Measurements from ENCODE around the gene PLA2G15. TPM values are rescaled to one million over a fixed set of nuclear protein-coding genes. Genes with fewer than 3 reads are reported as not detected.

The PLA2G15 gene
- polyA plus RNA-seq, 1 experiment, result 15.7 TPM

DNA sequence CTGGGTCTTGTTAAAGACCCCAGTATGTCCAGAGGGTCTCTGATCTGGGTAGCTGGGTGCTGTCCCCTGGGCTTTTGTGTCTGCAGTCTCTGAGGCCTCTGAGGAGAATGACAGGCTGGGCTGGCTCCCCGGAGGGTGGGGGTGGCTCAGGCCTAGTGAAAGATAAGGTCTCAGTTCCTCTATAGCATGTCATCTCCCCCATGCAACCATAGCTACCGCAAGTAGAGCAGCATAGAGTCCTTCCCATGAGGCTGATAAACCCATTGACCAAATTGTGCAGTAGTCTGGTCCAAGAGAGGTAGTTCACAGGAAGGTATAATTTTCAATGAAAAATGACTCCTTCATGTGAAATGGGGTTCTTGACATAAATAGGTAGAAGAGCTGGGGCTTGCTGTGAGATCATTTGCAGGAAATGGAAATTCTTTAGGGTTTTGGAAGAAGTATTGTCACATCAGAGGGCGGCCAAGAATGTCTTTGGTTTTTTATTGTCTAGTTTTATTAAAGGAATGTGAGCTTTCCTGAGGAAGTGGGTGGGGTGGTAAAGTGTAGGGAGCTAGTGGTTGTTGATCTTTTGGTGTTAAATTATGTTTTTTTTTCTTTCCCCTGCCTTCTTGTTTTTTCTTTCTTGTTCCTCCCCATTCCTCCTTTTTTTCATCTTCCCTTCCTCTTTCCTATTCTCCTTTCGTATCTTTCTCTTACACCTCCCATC lies 44.6 kb downstream of the PLA2G15 start:
- Histone ChIP-seq H3K4me3 (ENCODE audit: low read depth, low read length) (no peak overlapping the region), H3K9me3 (ENCODE audit: control insufficient read depth, insufficient read depth, low read length) (no peaks in the 10 kb centered on the region), H3K27me3 (ENCODE audit: control insufficient read depth, insufficient read depth, low read length) (no peaks in the 10 kb centered on the region), H3K27ac (ENCODE audit: low read depth, low read length) (no peak overlapping the region)
- no peak for DNase-seq (ENCODE audit: low read depth, low spot score)
- TF ChIP-seq CTCF (IDR thresholded peaks at IDR 0.05; ENCODE audit: low read depth, low read length), result no peak
- ChIA-PET CTCF (interaction anchor here (0.8 to 2.4 kb wide), 4 partner anchors 26 to 39 kb away, joined by 3 to 8 read pairs (median 4); partner anchors contain the start of gene SLC7A6), POLR2A (no interaction called here)

DNA sequence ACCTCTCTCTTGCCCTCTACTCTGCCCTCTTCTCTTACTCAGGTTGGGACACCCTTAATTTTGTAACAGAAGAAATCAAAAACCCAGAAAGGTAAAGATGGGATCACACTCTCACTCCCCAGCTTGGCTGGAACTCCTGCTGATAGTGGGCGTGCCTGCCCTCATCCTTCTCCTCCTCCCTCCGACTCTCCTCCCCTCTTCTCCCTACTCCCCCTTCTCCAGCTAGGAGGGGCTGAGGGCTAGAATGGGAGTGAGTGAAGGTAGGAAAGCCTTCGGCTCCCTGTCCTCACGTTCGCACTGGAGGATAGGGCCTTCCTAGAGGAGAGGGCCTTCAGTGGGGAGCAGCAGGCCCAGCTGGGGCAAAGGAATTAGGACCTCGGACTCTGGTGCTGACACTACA lies 45.3 kb downstream of the PLA2G15 start:
- H3K9me3 ChIP-seq (ENCODE audit: control insufficient read depth, insufficient read depth, low read length), result no peaks in the 10 kb centered on the region
- ChIA-PET CTCF (interaction anchor here (0.8 to 2.4 kb wide), 3 partner anchors 26 to 38 kb away, joined by 3 to 8 read pairs (median 4); partner anchors contain the start of gene SLC7A6), POLR2A (no interaction called here)
- no peak for DNase-seq (ENCODE audit: low read depth, low spot score)
- no peak overlapping the region for H3K27ac ChIP-seq (ENCODE audit: low read depth, low read length)
- H3K4me3 ChIP-seq (ENCODE audit: low read depth, low read length), result no peak overlapping the region
- no peak for TF ChIP-seq CTCF (IDR thresholded peaks at IDR 0.05; ENCODE audit: low read depth, low read length)
- H3K27me3 ChIP-seq (ENCODE audit: control insufficient read depth, insufficient read depth, low read length), result no peaks in the 10 kb centered on the region

- no peak for TF ChIP-seq CTCF (IDR thresholded peaks at IDR 0.05; ENCODE audit: low read depth, low read length)
- POLR2A ChIA-PET, result interaction anchor here (0.9 kb wide), 1 partner anchor 20 kb away, joined by 3 read pairs; the partner anchor contains the start of genes PRMT7 and SLC7A6OS
- H3K9me3 ChIP-seq (ENCODE audit: control insufficient read depth, insufficient read depth, low read length), result no peaks in the 10 kb centered on the region
- DNase-seq (ENCODE audit: low read depth, low spot score), result no peak
- no peak overlapping the region for H3K4me3 ChIP-seq (ENCODE audit: low read depth, low read length)
- CTCF ChIA-PET, result interaction anchor here (1.0 to 2.4 kb wide), 2 partner anchors 29 to 38 kb away, joined by 3 to 8 read pairs; no protein-coding TSS in a partner anchor
- H3K27ac ChIP-seq (ENCODE audit: low read depth, low read length), result no peak overlapping the region
- H3K27me3 ChIP-seq (ENCODE audit: control insufficient read depth, insufficient read depth, low read length), result no peaks in the 10 kb centered on the region
Observed at GRCh38 chr16:68291227-68291626, 46.1 kb downstream of the PLA2G15 start.

DNA sequence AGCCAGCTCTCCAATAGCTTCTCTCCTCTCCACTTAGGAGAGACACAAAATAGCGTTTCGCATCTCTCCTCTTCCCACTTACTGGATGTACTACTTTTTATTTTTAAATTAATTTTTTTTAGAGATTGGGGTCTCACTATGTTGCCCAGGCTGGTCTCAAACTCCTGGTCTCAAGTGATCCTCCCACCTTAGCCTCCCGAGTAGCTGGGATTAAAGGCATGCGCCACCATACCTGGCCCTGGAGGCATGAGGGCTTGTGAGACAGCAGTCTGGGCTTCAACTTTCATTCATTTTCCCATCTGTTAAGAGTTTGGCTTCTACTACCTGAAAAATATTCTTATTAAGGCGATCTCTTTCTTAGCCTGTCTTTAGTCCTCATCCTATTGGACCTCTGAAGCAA lies 47.3 kb downstream of the PLA2G15 start:
- no peaks in the 10 kb centered on the region for H3K27me3 ChIP-seq (ENCODE audit: control insufficient read depth, insufficient read depth, low read length)
- ChIA-PET POLR2A (no interaction called here), CTCF (no interaction called here)
- DNase-seq (ENCODE audit: low read depth, low spot score), result no peak
- no peak overlapping the region for H3K27ac ChIP-seq (ENCODE audit: low read depth, low read length)
- H3K4me3 ChIP-seq (ENCODE audit: low read depth, low read length), result no peak overlapping the region
- no peaks in the 10 kb centered on the region for H3K9me3 ChIP-seq (ENCODE audit: control insufficient read depth, insufficient read depth, low read length)
- no peak for TF ChIP-seq CTCF (IDR thresholded peaks at IDR 0.05; ENCODE audit: low read depth, low read length)

GRCh38 chr16:68296291-68296690 lies 51.1 kb downstream of the PLA2G15 start:
- H3K27ac ChIP-seq (ENCODE audit: low read depth, low read length), result no peak overlapping the region
- no peak overlapping the region for H3K4me3 ChIP-seq (ENCODE audit: low read depth, low read length)
- ChIA-PET POLR2A (interaction anchor here (1.2 to 1.4 kb wide), 2 partner anchors 11 to 14 kb away, joined by 3 to 4 read pairs; partner anchors contain the start of genes PRMT7 and SLC7A6OS), CTCF (interaction anchor here (1.5 kb wide), 1 partner anchor 35 kb away, joined by 7 read pairs; no protein-coding TSS in a partner anchor)
- no peak for DNase-seq (ENCODE audit: low read depth, low spot score)
- TF ChIP-seq CTCF (IDR thresholded peaks at IDR 0.05; ENCODE audit: low read depth, low read length), result no peak
- no peaks in the 10 kb centered on the region for H3K27me3 ChIP-seq (ENCODE audit: control insufficient read depth, insufficient read depth, low read length)
- H3K9me3 ChIP-seq (ENCODE audit: control insufficient read depth, insufficient read depth, low read length), result no peaks in the 10 kb centered on the region
